Esophagus muscularis mucosa (tissue), 3 donors: Measurements from ENCODE around the gene SDK2.

ENCODE experiments used
- CTCF ChIP-seq, 3 experiments: fragments of 200-600 bp in 2 of 3; fragments of 450-650 bp in 1 of 3; sonication (generic) in 2 of 3; IDR thresholded peaks; one replicate each; pipeline ENCODE4 v1.5.1; 2017 to 2019; ENCODE audit warnings: antibody characterized with exemption in 3 of 3, mild to moderate bottlenecking in 2 of 3, moderate library complexity in 1 of 3
- POLR2A ChIP-seq: fragments of 450-650 bp; IDR thresholded peaks from one replicate; pipeline ENCODE4 v1.6.1; 2017; ENCODE audit warnings: antibody characterized with exemption, moderate library complexity, mild to moderate bottlenecking, low read depth

GRCh38 chr17:73648974-73649373 lies 4.7 kb upstream of the SDK2 start:
- TF ChIP-seq POLR2A (no peak), CTCF (IDR thresholded peaks at IDR 0.05) (no peak)
